GM21576 (cell line): Measurements from ENCODE around the gene SSTR5.

ENCODE experiments used
- ATAC-seq: cut with Tn5 transposase; IDR thresholded peaks from one replicate; pipeline ENCODE4 v1.9.1; 2021; ENCODE audit warnings: mild to moderate bottlenecking, moderate library complexity; ENCODE audit not compliant: unreplicated experiment

Gene SSTR5

DNA sequence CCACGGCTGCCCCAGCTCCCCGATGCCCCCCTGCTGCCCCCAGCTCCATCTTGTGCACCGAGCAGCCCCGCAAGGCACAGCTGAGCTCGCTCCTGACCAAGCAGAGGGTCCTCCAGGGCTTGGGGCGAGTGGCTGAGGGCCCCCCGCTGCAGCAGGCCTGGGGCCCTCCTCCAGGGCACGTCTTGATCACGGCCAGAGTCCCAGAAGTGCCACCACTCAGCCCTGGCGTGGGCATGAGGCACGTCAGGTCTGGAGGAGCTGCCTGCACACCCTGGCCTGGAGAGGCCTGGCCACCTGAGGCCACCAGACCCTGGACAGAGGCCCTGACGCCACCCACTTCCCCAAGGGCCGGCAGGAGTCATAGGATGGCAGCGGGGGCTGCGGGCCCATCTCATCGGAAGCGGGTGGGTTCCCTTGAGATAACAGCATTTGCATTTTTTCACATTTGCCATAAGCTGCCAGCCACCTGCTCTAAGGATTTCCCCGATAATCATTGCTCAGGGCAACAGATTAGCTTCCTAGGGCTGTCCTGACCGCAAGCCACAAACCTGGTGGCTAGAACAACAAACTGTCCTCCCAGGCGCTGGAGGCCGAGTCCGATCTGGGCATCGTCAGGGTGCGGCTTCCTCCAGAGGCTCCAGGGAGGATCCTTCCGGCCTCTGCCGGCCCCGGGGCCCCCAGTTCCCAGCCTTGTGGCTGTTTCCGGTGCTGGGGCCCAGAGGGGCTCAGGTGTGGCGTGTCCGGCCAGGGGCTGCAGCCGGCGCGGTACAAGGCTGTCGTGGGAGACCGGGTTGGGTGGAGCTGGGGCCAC is 47.4 kb downstream of the SSTR5 start:
- no peak for ATAC-seq

- ATAC-seq = no peak
Observed at GRCh38 chr16:1120577-1120941, 48.0 kb downstream of the SSTR5 start.

DNA sequence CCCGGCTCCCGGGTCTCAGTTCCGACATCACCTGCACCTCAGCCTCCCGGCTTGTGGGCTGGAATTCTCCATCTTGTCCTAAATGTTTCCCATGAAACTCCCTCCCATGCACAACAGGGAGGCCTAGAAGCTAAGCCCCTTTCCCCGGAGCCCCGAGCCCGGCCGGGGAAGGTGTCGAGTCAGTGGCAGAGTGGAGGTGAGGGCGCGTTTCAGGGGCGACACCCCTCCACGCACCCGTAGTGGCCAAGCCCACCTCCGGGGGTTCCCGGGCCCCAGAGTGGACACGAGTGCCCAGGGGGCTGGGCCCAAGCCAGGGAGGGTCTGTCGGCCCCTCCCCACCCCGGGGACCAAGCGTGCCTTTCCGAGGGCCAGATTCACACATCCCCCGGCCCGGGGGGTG is 48.5 kb downstream of the SSTR5 start:
- ATAC-seq = no peak

GRCh38 chr16:1121601-1122397 is 49.3 kb downstream of the SSTR5 start:
- no peak for ATAC-seq

DNA sequence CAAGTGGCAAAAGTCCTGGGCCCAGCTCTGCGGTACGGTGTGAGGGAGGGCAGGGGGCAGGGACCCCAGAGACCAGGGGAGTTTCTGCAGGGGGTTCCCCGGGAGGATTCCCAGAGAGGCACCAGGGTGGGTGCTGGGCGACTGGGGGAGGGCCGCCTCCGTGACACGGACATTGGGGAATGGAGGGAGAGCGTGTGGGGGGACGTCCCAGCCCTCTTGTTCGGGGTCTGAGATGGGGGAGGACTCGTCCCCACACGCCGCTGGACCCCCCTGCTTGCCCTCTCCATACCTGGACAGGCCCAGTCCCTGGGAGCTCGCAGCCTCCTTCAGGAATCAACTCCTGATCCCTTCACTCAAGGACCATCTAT is 49.8 kb downstream of the SSTR5 start:
- no peak for ATAC-seq

DNA sequence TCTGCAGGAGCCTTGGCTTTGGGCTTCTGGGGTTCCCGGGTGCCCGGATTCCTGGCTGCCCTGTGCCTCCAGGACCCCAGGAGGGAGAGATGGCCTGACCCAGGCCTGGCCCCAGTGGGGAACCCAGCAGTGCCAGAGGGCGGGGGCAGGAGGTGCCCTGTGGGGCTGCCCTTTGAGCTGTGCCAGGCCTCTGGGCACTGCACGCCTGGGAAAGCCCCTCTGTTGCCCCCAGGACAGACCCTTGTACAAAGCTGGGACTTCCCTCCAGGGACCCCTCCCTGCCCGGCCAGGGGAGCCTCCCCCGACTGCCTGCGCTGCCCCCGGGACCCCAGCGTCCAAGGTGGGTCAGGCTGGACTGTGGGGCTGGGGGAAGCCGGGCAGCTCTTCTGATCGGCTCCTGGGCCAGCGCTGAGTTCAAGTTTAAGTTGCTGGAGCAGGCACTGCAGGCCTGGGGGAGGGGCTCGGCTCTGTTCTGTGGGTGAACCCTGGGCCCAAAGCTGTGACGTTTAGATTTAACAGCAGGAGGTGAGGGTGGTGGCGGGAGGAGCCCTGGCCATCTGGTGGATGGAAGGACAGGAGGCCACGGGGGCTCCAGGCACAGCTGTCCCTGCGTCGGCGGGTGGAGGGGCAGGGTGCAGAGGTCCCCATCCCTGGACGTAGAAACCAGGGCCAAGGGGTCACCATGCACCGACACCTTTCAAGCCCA is 51.1 kb downstream of the SSTR5 start:
- no peak for ATAC-seq

DNA sequence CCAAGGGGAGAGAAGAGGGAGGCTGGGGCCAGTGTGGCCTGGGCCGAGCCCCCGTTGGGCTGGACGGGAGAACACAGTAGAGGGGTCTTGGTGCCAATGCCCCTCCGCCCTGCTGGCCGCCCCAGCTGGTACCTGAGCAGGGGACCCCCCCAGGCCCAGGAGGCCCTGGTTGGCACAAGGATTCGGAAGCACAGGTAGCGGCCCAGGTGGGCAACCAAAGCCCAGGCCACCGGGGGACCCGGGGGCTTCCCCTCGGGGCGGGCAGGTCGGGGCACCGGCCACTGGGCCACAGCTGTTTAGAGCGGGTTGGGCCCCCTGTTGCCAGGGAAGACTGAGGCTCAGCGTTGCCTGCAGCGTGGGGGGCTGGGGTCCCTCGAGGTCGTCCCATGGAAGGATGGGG is 51.7 kb downstream of the SSTR5 start:
- no peak for ATAC-seq

- ATAC-seq = no peak
Observed at GRCh38 chr16:1124795-1125194, 52.2 kb downstream of the SSTR5 start.

GRCh38 chr16:1125471-1125870 is 52.9 kb downstream of the SSTR5 start:
- no peak for ATAC-seq

- no peak for ATAC-seq
Observed at GRCh38 chr16:1126044-1126443, 53.5 kb downstream of the SSTR5 start.

- no peak for ATAC-seq
Observed at GRCh38 chr16:1126586-1126985, 54.0 kb downstream of the SSTR5 start.

- ATAC-seq = no peak
Observed at GRCh38 chr16:1127101-1127500, 54.6 kb downstream of the SSTR5 start.

DNA sequence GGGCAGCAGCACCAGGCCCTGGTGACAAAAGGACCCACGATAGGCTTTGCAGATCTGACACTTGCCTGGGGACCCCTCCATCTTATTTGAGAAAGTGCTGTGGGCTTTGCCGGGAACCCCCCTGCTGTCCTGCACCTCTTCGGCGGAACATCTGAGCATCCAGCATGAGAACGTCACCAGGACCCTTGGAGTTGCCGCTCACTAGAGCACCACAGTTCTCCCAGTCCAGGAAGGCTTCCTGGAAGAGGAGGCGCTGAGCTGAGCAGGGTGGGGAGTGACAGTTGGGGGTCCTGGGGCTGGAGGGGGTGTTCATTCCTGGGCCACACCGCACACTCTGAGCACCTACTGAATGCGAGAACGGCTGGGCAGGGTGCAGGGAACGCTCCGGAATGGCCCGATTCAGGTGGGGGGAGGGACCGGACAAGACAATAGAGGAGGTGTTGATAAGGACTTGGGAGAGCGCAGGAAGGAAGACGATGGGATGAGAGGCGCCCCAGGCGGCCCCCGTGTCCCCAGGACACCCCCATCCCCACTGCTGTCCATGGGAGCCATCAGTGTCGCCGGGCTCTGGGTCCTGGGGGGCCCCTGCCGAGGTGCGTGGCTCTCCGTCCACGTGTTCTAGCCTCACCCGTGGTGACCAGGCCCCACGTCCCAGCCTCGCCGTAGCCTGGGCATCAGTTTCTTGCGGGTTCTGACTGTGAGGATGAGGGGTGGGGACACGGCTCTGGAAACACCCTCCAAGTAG is 55.6 kb downstream of the SSTR5 start:
- ATAC-seq = no peak

GRCh38 chr16:1129106-1129960 is 56.8 kb downstream of the SSTR5 start:
- ATAC-seq = no peak

- no peak for ATAC-seq
Observed at GRCh38 chr16:1130382-1130781, 57.8 kb downstream of the SSTR5 start.
